H9 (cell line): Measurements from ENCODE around the gene HES4. TPM values are rescaled to one million over a fixed set of nuclear protein-coding genes. Genes with fewer than 3 reads are reported as not detected.

ENCODE experiments used
- DNase-seq: peaks from one replicate; pipeline ENCODE4 v3.0.0-alpha.2; 2017
- H2AFZ ChIP-seq: one replicate; pipeline ENCODE4 v1.6.1; 2013; ENCODE audit warnings: mild to moderate bottlenecking, low read length, control low read depth, moderate library complexity
- H2AK5ac ChIP-seq: 2 replicates; pipeline ENCODE4 v1.6.1; 2013; ENCODE audit warnings: low read length, control low read depth, mixed read lengths; ENCODE audit not compliant: insufficient read length
- H2BK120ac ChIP-seq: one replicate; pipeline ENCODE4 v1.6.1; 2013; ENCODE audit warnings: low read depth, mild to moderate bottlenecking, low read length, control low read depth, inconsistent platforms; ENCODE audit not compliant: poor library complexity, severe bottlenecking
- H2BK12ac ChIP-seq: 2 replicates; pipeline ENCODE4 v1.6.1; 2013; ENCODE audit warnings: low read length, control low read depth, mixed read lengths, low read depth; ENCODE audit not compliant: insufficient read length
- H2BK15ac ChIP-seq: 2 replicates; pipeline ENCODE4 v1.6.1; 2013; ENCODE audit warnings: low read depth, low read length, control low read depth
- H2BK20ac ChIP-seq: one replicate; pipeline ENCODE4 v1.6.1; 2013; ENCODE audit warnings: low read depth, mild to moderate bottlenecking, low read length, control low read depth, inconsistent platforms; ENCODE audit not compliant: poor library complexity, severe bottlenecking
- H2BK5ac ChIP-seq: 2 replicates; pipeline ENCODE4 v1.6.1; 2013; ENCODE audit warnings: low read length, control low read depth, mixed read lengths; ENCODE audit not compliant: insufficient read length
- H3K14ac ChIP-seq: 2 replicates; pipeline ENCODE4 v1.6.1; 2013; ENCODE audit warnings: low read length, control low read depth; ENCODE audit not compliant: insufficient read depth
- H3K18ac ChIP-seq: 2 replicates; pipeline ENCODE4 v1.6.1; 2013; ENCODE audit warnings: low read depth, mild to moderate bottlenecking, mixed read lengths, low read length, control low read depth; ENCODE audit not compliant: insufficient read length
- H3K23ac ChIP-seq: 2 replicates; pipeline ENCODE4 v1.6.1; 2013; ENCODE audit warnings: low read length, control low read depth, mixed read lengths, low read depth; ENCODE audit not compliant: insufficient read length
- H3K23me2 ChIP-seq: 2 replicates; pipeline ENCODE4 v1.6.1; 2013; ENCODE audit warnings: low read depth, mild to moderate bottlenecking, mixed read lengths, low read length, control low read depth; ENCODE audit not compliant: insufficient read length, poor library complexity, severe bottlenecking
- H3K27ac ChIP-seq: 2 replicates; pipeline ENCODE4 v1.5.1; 2013; ENCODE audit warnings: low read length, control low read depth, mixed read lengths, low read depth; ENCODE audit not compliant: insufficient read length
- H3K27me3 ChIP-seq: 2 replicates; pipeline ENCODE4 v1.6.1; 2013; ENCODE audit warnings: low read length, control low read depth, inconsistent platforms; ENCODE audit not compliant: insufficient read depth
- H3K4ac ChIP-seq: 2 replicates; pipeline ENCODE4 v1.6.1; 2013; ENCODE audit warnings: low read depth, mild to moderate bottlenecking, control low read depth, inconsistent platforms, low read length, moderate library complexity
- H3K4me1 ChIP-seq: 2 replicates; pipeline ENCODE4 v1.6.1; 2013; ENCODE audit warnings: low read length, control low read depth, inconsistent platforms; ENCODE audit not compliant: insufficient read depth
- H3K4me2 ChIP-seq: 2 replicates; pipeline ENCODE4 v1.6.1; 2013; ENCODE audit warnings: low read length, control low read depth, mixed read lengths; ENCODE audit not compliant: insufficient read length, insufficient read depth
- H3K56ac ChIP-seq: 2 replicates; pipeline ENCODE4 v1.6.1; 2013; ENCODE audit warnings: low read depth, mild to moderate bottlenecking, mixed read lengths, low read length, control low read depth; ENCODE audit not compliant: insufficient read length
- H3K79me1 ChIP-seq: 2 replicates; pipeline ENCODE4 v1.6.1; 2013; ENCODE audit warnings: low read depth, mild to moderate bottlenecking, moderate library complexity, low read length, control low read depth, inconsistent platforms; ENCODE audit not compliant: insufficient read depth, poor library complexity, severe bottlenecking
- H3K79me2 ChIP-seq: 2 replicates; pipeline ENCODE4 v1.6.1; 2013; ENCODE audit warnings: low read length, control low read depth, inconsistent platforms; ENCODE audit not compliant: insufficient read depth
- H3K9ac ChIP-seq: 2 replicates; pipeline ENCODE4 v1.6.1; 2013; ENCODE audit warnings: low read length, control low read depth, mixed read lengths; ENCODE audit not compliant: insufficient read length; ENCODE audit errors: extremely low read depth
- H3K9me3 ChIP-seq: one replicate; pipeline ENCODE4 v1.6.1; 2013; ENCODE audit warnings: low read depth, low read length, inconsistent platforms; ENCODE audit not compliant: control insufficient read depth
- H3T11ph ChIP-seq: one replicate; pipeline ENCODE4 v1.6.1; 2013; ENCODE audit warnings: mild to moderate bottlenecking, low read length, control low read depth, inconsistent platforms
- H4K20me1 ChIP-seq: one replicate; pipeline ENCODE4 v1.6.1; 2013; ENCODE audit not compliant: control insufficient read depth, insufficient read length, insufficient read depth
- H4K5ac ChIP-seq: 2 replicates; pipeline ENCODE4 v1.6.1; 2013; ENCODE audit warnings: low read depth, mild to moderate bottlenecking, mixed read lengths, low read length, control low read depth; ENCODE audit not compliant: insufficient read length
- H4K8ac ChIP-seq: replicated peaks from 2 replicates; pipeline ENCODE4 v1.6.1; 2013; ENCODE audit warnings: low read length, control low read depth, mixed read lengths, low read depth; ENCODE audit not compliant: insufficient read length
- H4K91ac ChIP-seq: 2 replicates; pipeline ENCODE4 v1.6.1; 2013; ENCODE audit warnings: low read depth, mild to moderate bottlenecking, moderate library complexity, mixed read lengths, low read length, control low read depth; ENCODE audit not compliant: insufficient read length
- H3K27ac Mint-ChIP-seq, 3 experiments: 2 replicates in 2 of 3; 3 replicates in 1 of 3; pipeline ENCODE4 v1.8.0; 2020 to 2021; ENCODE audit warnings: mixed read lengths in 3 of 3, mild to moderate bottlenecking in 1 of 3, moderate library complexity in 1 of 3
- H3K27me3 Mint-ChIP-seq: 2 replicates; pipeline ENCODE4 v1.8.0; 2021; ENCODE audit warnings: low read depth, mild to moderate bottlenecking, moderate library complexity, mixed read lengths
- H3K36me3 Mint-ChIP-seq, 3 experiments: 2 replicates in 2 of 3; 3 replicates in 1 of 3; pipeline ENCODE4 v1.8.0; 2020 to 2021; ENCODE audit warnings: low read depth in 3 of 3, mixed read lengths in 3 of 3; ENCODE audit not compliant: insufficient read depth in 1 of 3
- H3K4me1 Mint-ChIP-seq, 2 experiments: 2 replicates each; pipeline ENCODE4 v1.8.0; 2020; ENCODE audit warnings: mixed read lengths in 2 of 2
- H3K4me3 Mint-ChIP-seq, 2 experiments: 2 replicates in 1 of 2; 3 replicates in 1 of 2; pipeline ENCODE4 v1.8.0; 2020 to 2021; ENCODE audit warnings: mild to moderate bottlenecking in 2 of 2, mixed read lengths in 2 of 2, moderate library complexity in 1 of 2
- H3K9me3 Mint-ChIP-seq, 2 experiments: 2 replicates in 1 of 2; 3 replicates in 1 of 2; pipeline ENCODE4 v1.8.0; 2020; ENCODE audit warnings: mild to moderate bottlenecking in 2 of 2, mixed read lengths in 2 of 2, moderate library complexity in 1 of 2
- CTCF ChIP-seq: fragments of 200-600 bp; sonication (generic); conservative IDR thresholded peaks from 3 replicates; pipeline ENCODE4 v1.8.0; 2021; ENCODE audit warnings: antibody characterized with exemption, mild to moderate bottlenecking
- WGBS: extraction: QIAGEN DNeasy Blood & Tissue Kit; methylation state at CpG from one replicate; pipeline ENCODE4 v1.1.7; 2013; ENCODE audit warnings: missing lambda C conversion rate, low lambda C conversion rate, mixed read lengths; ENCODE audit not compliant: insufficient read length; ENCODE audit errors: extremely low coverage; 5-methylcytosine and 5-hydroxymethylcytosine counted together
- total RNA-seq: library from RNA; stranded (reverse); gene quantifications from 2 replicates; pipeline ENCODE4 v1.2.1, GENCODE V29; 2021

The HES4 gene
- total RNA-seq, 1 experiment from 2014 or later: 4.0 TPM

GRCh38 chr1:1003618-1004419 is 3.9 kb upstream of the HES4 start:
- no peak for TF ChIP-seq CTCF
- no peaks in the 10 kb centered on the region for H3K9me3 ChIP-seq
- H2BK120ac ChIP-seq: no peak overlapping the region
- WGBS: no CpG with 5 or more reads among the region's 22 CpGs
- H3K27me3 ChIP-seq: peaks cover 18% of the 10 kb centered on the region; the same call in 1 of the 2 replicates
- DNase-seq: peak; percentile 29
- no peak overlapping the region for H4K8ac ChIP-seq
- H3K79me1 ChIP-seq: no peaks in the 10 kb centered on the region
- Mint-ChIP-seq H3K4me1 (peaks cover 13 to 30% of the 10 kb centered on the region in 2 experiments), H3K27me3 (peaks cover 76% of the 10 kb centered on the region), H3K36me3 (no peaks in the 10 kb centered on the region), H3K9me3 (no peaks in the 10 kb centered on the region), H3K4me3 (no peak overlapping the region; a peak in 1 of 5 replicates), H3K27ac (no peak overlapping the region)
- no peak overlapping the region for H3K18ac ChIP-seq
- no peak overlapping the region for H4K5ac ChIP-seq
- no peak overlapping the region for H2BK12ac ChIP-seq
- H3K79me2 ChIP-seq: no peaks in the 10 kb centered on the region
- no peak overlapping the region for H2AFZ ChIP-seq
- no peak overlapping the region for H3K14ac ChIP-seq
- no peak overlapping the region for H2BK5ac ChIP-seq
- no peak overlapping the region for H3T11ph ChIP-seq
- no peaks in the 10 kb centered on the region for H3K4me1 ChIP-seq
- no peak overlapping the region for H4K91ac ChIP-seq
- no peak overlapping the region for H2AK5ac ChIP-seq
- H2BK15ac ChIP-seq: no peak overlapping the region
- H3K23me2 ChIP-seq: peaks cover 13% of the 10 kb centered on the region
- H3K4ac ChIP-seq: no peak overlapping the region
- H3K56ac ChIP-seq: no peak overlapping the region
- H3K4me2 ChIP-seq: no peak overlapping the region
- no peak overlapping the region for H3K9ac ChIP-seq
- H3K27ac ChIP-seq: no peak overlapping the region
- H2BK20ac ChIP-seq: no peak overlapping the region
- no peaks in the 10 kb centered on the region for H4K20me1 ChIP-seq
- no peak overlapping the region for H3K23ac ChIP-seq
